PFSK-1 (cell line): ENCODE measurements around the gene ACSF2.

Experiments
- POLR2AphosphoS5 ChIP-seq: IDR thresholded peaks from 2 replicates; pipeline ENCODE4 v1.6.1; 2012; ENCODE audit warnings: low read depth, mild to moderate bottlenecking, control low read depth, low read length, moderate library complexity
- REST ChIP-seq, 2 experiments: IDR thresholded peaks; 2 replicates each; pipeline versions ENCODE4 v1.6.1 to v1.8.0; 2011 to 2012; ENCODE audit warnings: low read depth in 2 of 2, low read length in 2 of 2, control low read depth in 1 of 2, inconsistent platforms in 1 of 2, mild to moderate bottlenecking in 1 of 2, moderate library complexity in 1 of 2; ENCODE audit not compliant: insufficient read depth in 1 of 2
- SIN3A ChIP-seq: IDR thresholded peaks from 2 replicates; pipeline ENCODE4 v1.6.1; 2012; ENCODE audit warnings: mild to moderate bottlenecking, low read length, moderate library complexity, borderline replicate concordance; ENCODE audit not compliant: insufficient read depth
- TAF1 ChIP-seq: IDR thresholded peaks from 2 replicates; pipeline ENCODE4 v1.6.1; 2012; ENCODE audit warnings: low read length, control low read depth, borderline replicate concordance; ENCODE audit not compliant: insufficient read depth

- TF ChIP-seq TAF1 (no peak), POLR2AphosphoS5 (no peak), SIN3A (no peak), REST (IDR thresholded peaks at IDR 0.05; ENCODE audit: insufficient read depth in 1 of 2, low read depth in 2 of 2, low read length in 2 of 2) (no peak)
Measured at GRCh38 chr17:50432125-50432762, 6.2 kb downstream of the ACSF2 start.
